Skeletal muscle cell (primary cell): Measurements from ENCODE around the gene PTPRE.

ENCODE experiments used
- DNase-seq: peaks from one replicate; pipeline ENCODE4 v3.0.0-alpha.2; 2010; ENCODE audit warnings: low read depth
- H3K4me3 ChIP-seq: 2 replicates; pipeline ENCODE4 v1.5.1; 2011; ENCODE audit warnings: low read depth, mild to moderate bottlenecking, control low read depth, low read length, moderate library complexity

PTPRE gene

DNA sequence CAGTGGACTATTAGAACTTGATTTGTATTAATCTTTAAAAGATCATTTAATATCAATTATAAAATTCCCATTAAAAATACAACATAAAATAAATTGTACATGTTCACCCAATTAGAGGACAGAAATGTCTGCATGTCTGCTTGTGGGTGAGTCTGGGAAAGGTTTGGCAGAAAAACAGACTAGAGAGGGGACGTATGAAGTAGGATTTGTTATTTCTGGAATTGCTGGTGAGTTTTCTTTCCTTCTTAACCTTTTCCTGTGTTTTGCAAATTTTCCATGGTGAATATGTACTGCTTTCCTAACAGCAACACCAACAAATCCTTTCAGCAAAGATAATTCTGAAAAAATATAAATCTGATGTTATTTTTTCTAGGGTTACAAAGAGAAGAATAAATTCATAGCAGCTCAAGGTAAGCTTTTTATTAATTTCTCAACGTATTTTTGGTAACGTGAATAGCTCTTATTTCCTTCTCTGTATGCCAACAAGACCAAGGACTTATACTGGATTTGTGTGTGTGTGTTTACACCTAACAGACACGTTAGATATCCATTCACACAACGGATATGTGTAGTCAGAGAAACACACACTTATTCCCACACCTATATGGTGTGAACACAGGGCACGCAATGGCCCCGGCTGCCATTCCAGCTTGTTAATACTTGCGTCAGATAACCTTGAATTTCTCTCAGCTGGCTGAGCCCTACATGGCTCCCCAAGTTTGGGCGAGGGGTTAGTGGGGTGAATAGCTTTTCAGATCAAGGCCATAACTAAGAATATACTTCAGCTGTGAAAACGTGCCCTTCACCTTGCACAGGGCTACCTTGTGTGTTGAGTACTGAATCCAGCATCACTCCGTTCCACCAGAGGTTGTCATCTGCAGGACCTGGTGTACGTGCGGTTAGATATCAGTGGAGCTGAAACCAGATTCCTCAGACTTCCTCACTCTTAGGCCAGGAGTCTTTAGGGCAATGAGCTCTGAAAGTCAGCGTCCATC, 154.7 kb downstream of the PTPRE start:
- no peak for DNase-seq
- H3K4me3 ChIP-seq = no peak overlapping the region

DNA sequence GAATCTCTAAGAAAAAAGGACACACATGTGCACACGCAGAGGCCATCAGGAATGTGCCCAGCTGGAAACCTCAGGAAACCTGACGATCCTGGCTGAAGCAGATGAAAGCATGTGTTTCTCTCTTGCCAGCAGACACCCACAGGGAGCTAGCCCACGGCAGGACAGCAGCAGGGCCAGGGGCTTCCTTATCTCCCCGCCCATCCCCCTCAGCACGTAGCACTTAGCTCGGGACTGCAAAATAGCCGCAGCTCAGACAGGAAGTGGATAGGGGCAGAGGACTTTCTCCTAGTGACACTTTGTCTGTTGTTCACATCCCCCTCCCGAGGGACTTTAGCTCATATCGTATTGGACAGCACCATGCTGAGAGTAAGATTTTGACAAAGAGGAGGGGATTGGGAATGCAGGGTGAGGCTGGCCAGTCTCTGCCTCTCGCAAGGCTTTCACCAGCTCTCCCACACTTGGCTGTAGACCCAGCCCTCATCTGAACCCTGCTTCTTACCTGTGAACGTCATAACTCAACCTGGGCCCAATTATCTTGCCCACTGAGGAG, 155.5 kb downstream of the PTPRE start:
- no peak for DNase-seq
- no peak overlapping the region for H3K4me3 ChIP-seq

DNA sequence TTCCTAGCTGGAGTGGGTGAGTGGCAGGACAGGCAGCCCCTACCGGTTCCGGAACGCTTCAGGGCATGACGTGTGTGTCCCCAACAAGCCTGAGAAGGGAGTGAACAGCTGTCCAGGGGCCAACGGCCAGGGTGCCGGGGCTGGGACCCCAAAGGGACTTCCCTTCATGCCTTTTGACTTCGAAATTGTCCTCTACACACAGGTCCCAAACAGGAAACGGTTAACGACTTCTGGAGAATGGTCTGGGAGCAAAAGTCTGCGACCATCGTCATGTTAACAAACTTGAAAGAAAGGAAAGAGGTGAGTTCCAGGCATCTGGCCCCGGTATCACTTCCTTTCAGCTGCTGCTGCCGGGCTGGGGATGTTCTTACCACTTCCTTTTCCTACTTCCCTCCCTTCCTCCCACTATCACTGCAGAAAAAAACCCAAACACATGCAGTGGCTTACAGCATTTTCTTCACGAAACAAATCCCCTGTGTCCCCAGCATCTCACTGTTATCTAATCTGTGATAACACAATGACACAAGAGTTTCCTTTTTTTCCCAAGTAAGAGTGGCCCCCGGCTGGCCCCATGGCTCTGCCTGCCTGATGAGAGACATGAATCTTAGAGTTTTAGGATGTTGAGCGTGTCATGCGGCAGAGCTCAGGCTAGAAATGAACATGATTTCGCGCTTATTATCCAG, 156.1 kb downstream of the PTPRE start:
- DNase-seq = no peak
- no peak overlapping the region for H3K4me3 ChIP-seq

DNA sequence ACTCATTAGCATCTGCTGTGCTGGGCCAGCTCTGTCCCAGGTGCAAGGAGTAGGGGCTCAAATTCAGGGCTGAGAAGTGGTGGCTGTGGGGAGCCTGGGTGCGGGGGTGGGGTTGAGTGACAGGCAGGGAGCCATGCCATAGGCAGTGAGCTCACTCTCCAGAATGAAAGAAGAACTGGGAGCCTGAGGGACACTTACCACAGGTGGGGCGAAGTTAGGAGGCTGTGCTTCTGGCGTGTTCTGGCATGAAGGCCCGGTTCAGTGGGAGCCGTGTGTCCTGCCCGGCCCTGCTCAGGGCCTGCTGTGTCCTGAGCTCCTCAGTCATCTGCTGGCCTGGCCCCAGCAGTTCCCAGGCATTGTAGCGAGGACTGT, 156.8 kb downstream of the PTPRE start:
- H3K4me3 ChIP-seq = no peak overlapping the region
- DNase-seq = no peak

DNA sequence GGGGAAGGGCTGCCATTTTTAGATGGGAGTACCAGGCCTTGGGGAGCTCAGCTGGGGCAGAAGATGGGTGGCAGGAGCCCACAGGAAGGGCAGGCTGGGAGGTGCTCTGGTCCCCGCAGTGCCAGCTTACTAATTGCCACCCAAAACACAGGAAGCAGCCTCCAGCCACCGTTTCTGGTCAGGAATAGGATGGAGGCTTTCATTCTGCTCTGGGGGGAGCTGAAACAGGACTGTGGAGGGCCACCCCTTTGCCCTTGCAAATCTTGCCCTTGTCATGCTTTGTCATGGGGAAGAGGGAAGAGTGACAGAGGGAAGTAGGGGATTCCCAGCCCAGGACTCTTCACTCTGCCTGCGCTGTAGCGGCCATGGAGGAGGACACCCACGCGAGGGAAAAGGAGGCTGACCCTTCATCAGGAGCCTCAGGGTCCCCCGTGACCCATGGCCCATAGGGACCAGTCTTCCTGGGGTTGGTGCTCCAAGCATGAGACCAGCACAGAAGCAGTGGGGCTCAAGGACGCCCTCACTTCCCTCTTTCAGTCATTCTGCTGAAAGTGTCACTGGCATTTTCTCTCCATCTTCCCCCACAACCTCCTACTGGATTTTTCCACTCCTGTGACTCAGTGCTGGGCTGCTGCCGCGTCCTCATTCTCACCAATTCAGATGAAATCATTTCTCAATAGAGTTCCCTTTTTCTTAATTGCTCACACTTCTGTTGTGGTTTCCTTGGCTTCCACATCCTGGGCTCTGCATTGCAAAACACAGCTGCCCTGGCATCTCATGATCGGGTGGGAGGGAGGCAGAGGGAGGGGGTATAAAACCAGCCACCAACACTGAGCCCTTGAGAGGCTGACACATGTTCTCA, 157.4 kb downstream of the PTPRE start:
- H3K4me3 ChIP-seq = no peak overlapping the region
- peak; percentile 41 for DNase-seq

DNA sequence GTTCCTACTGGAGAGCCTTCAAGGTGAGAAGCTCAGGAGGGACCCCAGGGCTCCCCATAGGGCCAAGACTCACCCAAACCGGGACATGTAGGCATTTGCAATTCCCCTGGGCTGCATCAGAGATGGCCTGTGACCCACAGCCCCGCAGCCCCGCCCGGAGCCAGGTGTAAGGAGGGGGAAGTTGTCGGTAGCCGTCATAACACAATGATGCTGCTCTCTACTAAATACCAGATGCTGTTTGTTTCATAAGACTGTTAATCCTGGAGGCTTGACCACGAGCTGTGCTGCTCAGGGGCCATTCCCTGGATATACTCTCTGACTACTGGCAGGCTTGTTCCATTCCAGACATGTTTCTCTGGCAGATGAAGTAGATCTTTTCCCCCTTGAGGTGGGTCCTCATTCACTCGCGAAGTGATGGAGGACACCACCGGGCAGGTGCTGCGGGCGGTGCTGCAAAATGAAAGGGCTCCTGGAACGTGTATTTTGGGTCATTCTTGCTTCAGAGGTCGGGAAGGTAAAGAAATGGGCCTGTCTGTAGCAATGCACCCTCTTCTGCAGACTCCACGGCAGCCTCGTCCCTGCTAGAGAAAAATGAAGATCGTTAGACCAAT, 158.2 kb downstream of the PTPRE start:
- peak; percentile 20 for DNase-seq
- H3K4me3 ChIP-seq = no peak overlapping the region

DNA sequence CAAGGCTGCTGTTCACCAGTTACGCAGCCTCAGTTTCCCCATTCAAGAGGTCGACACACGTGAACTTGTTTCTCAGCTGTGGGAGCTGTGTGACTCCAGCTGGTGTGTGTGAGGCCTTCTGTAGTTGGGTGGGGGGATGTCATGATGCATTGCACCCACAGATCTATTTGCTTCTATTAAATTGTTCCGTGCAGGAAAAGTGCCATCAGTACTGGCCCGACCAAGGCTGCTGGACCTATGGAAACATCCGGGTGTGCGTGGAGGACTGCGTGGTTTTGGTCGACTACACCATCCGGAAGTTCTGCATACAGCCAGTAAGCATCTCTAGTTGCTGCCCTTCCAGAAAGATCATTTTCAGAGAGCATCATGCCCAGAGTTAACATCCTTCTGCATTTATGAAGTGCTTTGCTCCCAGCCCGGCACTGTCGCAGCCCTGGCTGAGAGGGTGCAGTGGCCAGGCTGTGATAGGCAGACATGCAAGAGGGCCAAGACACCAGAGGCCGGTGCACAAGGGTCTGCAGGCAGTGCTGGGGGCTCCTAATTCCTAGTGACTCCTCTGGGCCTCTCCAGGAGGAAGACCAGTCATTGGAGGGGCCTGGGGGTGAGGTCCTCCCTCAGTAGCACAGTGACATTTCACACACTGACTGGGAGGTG, 159.1 kb downstream of the PTPRE start:
- no peak overlapping the region for H3K4me3 ChIP-seq
- DNase-seq = no peak

DNA sequence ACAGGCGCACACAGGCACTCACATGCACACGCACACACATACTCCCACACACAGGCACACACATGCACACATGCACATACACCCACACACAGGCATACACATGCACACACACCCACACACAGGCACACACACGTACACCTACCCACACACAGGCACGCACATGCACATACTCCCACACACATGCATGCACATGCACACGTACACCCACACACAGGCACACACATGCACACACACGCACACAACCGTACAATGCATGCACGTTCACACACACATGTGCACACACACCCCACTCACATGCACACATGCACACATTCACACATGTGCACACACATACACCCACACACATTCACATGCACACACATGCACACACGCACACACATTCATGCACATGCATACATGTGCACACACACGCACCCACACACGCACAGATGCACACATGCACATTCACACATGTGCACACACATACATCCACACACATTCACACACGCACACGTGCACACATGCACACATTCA, 160.0 kb downstream of the PTPRE start:
- H3K4me3 ChIP-seq = no peak overlapping the region
- DNase-seq = no peak

DNA sequence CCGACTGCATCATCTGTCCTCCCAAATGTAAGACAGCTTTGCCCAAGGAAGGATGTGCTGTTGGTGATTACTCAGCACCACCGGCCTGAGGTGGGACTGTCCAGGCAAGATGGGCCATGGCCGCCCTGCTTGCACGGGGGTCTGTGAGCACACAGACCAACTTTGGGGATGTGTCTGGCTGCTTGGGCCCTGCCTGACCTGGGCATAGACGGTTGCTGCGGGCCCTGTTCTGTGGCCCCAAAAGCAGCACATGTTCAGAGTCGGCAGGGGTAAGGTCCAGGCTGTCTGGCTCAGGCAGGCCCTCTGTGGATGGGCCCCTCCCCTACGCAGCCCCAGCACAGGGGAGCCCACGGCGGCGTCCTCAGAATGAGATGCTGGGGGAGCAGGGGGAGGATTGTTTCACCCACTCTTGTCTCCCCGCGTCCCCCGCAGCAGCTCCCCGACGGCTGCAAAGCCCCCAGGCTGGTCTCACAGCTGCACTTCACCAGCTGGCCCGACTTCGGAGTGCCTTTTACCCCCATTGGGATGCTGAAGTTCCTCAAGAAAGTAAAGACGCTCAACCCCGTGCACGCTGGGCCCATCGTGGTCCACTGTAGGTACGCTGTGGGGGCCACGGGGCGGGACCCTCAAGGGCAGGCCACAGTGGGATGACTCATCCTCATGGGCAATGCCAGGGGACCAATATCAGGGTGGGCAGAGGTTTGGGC, 160.9 kb downstream of the PTPRE start:
- no peak for DNase-seq
- no peak overlapping the region for H3K4me3 ChIP-seq

DNA sequence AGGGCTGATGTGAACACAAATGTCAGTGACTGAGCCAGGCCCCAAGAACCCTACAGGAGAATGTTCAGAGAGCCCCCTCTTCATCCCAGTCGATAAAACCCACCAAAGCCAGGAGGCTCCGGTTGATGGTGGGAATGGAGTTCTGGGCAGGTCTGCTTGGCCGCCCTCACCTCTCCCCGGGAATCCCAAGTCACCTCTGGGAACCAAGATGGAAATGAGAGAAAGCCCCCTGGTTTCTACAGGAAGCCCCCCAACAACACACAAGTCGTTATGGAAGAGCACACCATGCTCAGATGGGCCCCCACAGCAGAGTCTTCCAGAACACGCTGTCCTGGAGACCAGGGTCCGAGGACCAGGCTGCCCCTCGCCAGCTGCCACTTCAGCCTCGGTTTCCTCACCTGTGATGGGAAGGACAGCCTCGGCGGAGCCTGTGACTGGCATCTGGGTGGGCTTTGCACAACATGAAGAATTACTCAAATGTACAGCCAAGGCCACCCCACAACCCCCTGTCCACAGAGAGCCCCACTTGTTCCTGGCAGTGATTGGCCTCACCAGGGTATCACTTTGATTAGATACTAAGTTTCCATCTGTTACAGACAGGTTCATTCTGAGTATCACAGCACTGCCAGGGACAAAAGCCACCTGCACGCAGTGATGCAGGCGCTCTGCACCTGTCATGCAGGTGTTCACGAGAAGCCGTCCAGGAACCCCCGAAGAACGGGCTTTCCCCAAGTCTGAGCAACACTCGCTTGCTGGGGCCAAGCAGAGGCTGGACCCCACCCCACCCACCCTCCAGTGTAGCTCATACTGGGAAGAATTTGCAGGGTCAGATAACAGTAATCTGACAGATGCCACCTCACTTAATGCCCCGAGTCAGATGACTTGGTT, 161.7 kb downstream of the PTPRE start:
- no peak overlapping the region for H3K4me3 ChIP-seq
- DNase-seq = no peak

DNA sequence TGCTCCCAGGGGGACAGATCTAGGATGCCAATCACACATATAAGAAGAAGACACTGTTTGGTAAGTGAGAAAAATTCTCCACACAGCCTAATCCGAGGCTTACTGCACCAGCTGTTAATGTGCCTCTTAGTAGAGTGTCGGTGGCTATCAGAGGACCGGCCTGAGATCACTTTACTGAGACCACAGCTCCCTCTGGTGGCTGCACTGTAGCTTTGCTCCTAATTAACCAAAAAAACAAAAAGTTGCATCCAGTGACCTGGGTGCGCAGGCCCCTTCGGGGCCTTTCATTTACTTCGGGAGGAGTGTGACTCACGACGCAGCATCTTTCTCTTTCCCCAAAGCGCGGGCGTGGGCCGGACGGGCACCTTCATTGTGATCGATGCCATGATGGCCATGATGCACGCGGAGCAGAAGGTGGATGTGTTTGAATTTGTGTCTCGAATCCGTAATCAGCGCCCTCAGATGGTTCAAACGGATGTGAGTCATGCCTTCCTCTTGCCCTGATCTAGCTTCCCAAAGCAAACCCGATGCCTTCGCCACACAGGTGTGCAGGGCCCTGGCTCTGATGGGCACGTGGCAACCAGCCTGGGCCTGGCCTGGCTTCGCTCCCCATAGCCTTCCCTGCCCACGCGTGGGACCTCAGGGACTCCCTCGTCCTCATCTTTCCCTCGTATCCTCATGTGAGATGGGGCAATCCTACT, 162.6 kb downstream of the PTPRE start:
- DNase-seq = peak; percentile 41

DNA sequence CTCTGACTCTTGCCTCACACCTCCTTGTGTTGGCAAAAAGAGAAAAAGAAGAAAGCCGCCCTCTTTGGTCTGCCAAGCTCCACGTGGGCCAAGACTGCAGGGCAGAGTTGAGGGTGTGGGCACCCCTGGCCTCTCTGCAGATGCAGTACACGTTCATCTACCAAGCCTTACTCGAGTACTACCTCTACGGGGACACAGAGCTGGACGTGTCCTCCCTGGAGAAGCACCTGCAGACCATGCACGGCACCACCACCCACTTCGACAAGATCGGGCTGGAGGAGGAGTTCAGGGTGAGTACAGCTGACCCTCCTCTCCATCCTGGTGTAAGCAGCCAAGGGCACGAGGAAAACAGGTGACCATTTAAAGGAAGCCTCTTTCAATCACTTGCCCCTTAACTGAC, 163.3 kb downstream of the PTPRE start:
- H3K4me3 ChIP-seq = no peak overlapping the region
- DNase-seq = no peak

More for the DNA sequence above, 162.6 kb downstream of the PTPRE start:
- H3K4me3 ChIP-seq = no peak overlapping the region

DNA sequence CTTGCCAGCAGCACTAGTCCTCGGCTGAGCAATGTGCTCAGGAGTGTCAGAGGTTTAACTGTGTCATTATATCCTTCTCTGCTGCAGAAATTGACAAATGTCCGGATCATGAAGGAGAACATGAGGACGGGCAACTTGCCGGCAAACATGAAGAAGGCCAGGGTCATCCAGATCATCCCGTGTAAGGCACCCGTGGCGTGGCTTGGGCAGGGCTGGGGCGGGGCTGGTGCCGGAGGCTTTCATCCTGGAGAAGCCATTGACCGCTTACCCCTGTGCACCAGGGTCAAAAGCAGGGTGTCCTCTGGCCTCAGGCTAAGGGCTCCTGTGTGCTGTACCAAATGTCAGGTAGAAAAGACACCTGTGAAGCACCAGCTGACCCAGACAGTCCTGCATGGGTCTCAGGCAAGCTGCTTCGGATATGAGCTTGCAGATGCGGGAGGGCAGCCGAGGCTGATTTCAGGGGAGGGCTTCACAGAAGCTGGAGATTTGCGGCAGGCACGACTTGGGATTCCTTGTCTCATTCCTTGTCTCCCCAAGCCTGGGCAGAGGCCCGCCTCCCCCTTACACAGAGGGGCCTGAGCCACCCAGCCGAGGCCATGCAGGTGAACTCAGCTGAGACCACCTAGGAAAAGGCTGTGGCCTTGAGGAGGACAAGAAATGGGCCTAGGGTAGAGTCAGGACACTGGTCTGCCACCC, 164.0 kb downstream of the PTPRE start:
- DNase-seq = no peak
- H3K4me3 ChIP-seq = no peak overlapping the region

DNA sequence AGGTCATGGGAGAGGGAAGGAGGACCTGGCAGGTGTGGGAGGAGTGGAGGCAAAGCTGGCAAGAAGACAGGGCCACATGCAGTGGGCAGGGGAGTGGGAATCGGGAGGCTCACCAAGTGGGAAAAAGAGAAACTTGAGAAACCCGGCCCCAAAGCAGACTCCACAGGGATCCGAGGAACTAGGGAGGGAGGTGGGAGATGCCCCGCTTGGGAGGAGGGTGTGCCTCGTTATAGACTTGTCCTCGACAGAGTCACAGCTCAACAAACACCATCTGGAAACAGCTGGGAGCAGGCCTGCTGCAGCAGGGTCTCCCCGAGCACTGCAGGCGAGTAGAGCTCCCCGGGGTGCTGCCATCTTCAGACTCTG, 164.5 kb downstream of the PTPRE start:
- no peak overlapping the region for H3K4me3 ChIP-seq
- no peak for DNase-seq

DNA sequence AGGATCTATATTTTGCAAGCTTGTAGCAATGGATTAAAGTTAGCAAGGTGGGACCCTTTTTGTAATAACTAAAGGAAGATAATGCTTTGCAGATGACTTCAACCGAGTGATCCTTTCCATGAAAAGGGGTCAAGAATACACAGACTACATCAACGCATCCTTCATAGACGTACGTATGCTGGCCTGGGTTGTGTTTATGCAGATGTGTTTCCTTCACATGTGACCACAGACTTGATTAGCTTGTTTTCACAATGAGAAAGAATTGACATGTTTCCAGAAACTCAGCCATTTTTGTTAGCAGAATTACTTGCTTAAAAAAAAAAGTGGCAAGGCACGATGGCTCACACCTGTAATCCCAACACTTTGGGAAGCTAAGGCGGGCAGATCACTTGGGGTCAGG, 165.1 kb downstream of the PTPRE start:
- H3K4me3 ChIP-seq = no peak overlapping the region

More for the DNA sequence above, 165.1 kb downstream of the PTPRE start:
- DNase-seq = no peak
